NCI-H1092 treated with DMSO at 0.1 percent for 48 hours (cell line): ENCODE data around the gene TDG.
"Not testable (repeated sequence)": the region's sequence is repeated elsewhere in the genome, so short reads cannot be mapped to it uniquely, and the experiment has no call there.

Experiments
- DNase-seq: peaks from one replicate; lab custom pipeline; 2025; lab: John Stamatoyannopoulos, UW

The TDG gene

DNA sequence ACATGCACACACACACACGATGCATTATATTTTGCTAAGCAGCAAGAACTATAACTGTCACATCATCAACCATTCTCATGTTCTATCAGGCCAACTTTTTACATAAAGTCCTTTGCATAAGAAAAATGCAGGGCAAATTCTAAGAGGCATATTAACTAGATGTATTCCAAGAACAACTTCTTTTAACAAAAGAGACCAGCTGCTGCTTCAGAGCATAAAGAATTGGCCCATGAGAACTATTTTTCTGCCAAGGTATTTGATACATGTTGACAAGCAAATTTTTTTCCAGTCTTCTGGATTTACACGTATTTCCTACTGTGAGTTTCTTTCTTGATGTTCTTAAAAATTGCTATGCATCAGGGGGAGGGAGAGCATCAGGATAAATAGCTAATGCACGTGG, 57.1 kb downstream of the TDG start:
- DNase-seq = no peak

DNA sequence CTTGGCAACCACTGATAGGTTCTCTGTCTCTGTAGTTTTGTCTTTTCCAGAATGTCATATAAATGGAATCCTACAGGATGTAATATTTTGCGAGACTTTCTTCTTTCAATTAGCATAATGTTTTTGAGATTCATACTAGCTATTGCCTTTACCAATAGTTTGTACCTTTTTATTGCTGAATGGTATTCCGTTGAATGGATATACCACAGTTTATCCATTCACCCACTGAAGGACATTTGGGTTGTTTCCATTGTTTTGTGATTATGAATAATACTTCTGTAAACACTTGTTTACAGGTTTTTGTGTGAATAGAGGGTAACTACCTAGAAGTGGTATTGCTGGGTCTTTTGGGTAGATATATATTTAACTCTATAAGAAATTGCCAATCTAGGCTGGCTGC, 58.0 kb downstream of the TDG start:
- no peak for DNase-seq

DNA sequence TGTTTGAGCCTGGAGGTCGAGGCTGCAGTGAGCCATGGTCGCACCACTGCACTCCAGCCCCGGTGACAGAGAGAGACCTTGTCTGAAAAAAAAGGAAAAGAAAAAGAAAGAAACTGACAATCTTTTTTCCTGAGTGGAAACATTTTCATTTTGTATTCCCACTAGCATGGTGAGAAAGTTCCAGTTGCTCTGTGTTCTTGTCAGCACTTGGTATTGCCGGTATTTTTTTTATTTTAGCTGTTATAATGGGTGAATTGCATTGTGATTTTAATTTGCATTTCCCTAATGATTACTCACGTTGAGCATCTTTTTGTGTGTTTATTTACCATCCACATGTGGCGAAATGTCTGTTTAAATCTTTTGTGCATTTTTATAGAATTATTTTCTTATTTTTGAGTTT, 58.7 kb downstream of the TDG start:
- no peak for DNase-seq

DNA sequence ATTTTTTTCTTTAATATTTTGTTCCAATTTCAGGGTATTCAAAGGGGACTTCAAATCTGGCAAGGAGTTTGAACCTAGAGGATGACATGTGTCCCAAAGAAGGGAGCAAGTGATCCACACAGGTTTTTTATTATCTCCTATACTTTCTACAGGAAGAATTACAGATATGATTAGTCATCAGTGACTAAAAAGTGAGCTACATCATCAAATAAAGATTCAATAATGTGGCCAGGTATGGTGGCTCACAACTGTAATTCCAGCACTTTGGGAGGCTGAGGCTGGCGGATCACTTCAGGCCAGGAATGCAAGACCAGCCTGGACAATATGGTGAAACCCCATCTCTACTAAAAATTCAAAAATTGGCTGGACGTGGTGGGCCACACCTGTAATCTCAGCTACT, 60.1 kb downstream of the TDG start:
- no peak for DNase-seq

DNA sequence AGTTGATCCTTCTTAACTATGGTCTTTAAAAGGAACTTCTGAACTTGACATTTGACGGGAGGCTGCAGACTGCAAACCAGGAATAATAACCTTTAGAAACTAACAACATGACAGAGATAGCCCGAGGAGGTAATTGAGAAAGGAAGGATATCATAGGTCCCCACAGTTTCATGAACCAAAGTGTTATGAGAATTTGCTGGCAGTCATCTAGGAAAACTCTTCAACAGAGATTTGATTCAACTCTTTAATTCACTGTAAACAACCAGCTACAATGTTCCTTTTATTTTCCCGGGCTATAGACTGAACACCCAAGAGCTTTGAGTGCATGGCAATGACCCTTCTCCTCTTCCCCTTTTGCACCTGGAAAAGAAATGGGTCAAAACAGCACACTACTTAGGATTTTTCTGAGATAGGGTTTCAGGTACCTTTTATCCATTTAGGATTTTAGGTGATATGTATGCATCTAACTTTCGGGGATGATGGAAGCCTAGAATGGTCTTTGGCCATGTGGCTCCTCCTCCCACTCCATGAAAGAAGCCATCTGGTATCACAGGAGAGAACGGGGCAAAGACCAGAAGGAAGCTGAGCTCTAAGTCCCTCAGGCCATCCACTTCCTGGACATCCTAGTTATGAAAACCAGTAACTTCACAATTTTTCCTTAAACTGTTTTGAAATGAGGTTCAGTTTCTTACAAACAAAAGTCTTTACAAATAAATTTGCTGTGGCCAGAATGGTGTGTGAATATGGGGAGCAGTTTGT, 61.3 kb downstream of the TDG start:
- no peak for DNase-seq

DNA sequence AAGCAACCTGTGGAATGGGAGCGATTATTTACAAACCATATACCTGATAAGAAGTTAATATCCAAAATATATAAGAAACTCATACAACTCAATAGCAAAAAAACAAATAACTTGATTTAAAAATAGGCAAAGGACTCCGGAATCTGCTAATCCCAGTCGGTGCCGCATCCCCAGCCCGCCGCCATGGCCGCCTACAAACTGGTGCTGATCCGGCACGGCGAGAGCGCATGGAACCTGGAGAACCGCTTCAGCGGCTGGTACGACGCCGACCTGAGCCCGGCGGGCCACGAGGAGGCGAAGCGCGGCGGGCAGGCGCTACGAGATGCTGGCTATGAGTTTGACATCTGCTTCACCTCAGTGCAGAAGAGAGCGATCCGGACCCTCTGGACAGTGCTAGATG, 64.9 kb downstream of the TDG start:
- DNase-seq = not testable (repeated sequence)

DNA sequence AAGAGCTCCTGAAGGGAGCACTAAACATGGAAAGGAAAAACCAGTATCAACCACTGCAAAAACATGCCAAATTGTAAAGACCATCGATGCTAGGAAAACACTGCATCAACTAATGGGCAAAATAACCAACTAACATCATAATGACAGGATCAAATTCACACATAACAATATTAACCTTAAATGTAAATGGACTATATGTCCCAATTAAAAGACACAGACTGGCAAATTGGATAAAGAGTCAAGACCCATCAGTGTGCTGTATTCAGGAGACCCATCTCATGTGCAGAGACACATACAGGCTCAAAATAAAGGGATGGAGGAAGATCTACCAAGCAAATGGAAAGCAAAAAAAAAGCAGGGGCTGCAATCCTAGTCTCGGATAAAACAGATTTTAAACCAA, 70.5 kb downstream of the TDG start:
- not testable (repeated sequence) for DNase-seq
